Activated CD8-positive, alpha-beta memory T cell treated with anti-CD3 and anti-CD28 coated beads, Interleukin-2, amount 50 U/mL, for 48 hours (primary cell): ENCODE data around the gene ABCC9.

Source experiments
- DNase-seq: peaks from one replicate; pipeline ENCODE4 v3.0.0-alpha.2; 2020

ABCC9 gene

DNA sequence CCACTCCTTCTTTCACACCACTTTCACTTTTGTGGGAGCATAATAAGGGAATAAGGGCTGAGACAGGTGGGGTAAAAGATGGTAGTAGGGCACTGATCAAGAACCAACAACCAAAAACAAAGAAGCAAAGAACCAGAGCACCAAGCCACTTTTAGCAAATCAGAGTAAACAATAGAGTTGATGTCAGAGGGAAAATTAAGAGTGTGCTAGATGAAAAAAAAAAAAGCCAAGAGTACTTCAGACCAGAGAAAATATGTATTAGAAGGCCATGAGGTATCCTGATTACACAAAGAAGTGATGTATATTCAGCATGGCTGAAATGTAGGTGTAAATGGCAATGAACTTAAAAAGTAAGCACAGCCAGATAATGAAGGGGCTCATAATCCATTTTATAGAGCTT, 75.4 kb downstream of the ABCC9 start:
- DNase-seq, result no peak

DNA sequence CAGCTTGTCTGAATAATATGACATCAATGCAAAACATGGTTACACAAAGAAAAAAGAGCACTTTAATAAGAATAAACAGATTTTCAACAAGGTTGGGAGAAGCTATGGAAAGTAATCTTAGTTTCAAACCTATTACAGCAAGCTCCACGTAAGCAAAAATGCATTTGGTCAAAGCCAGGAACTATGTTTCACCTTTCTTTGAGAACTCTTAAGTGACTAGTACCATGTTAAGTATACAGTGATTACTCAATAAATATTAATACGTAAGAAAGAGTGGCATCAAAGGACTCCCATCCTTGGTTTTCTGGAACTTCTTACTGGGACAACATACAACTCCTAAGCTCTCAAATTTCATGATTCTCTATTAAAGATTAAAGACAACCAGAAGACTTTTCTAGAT, 80.7 kb downstream of the ABCC9 start:
- no peak for DNase-seq

DNA sequence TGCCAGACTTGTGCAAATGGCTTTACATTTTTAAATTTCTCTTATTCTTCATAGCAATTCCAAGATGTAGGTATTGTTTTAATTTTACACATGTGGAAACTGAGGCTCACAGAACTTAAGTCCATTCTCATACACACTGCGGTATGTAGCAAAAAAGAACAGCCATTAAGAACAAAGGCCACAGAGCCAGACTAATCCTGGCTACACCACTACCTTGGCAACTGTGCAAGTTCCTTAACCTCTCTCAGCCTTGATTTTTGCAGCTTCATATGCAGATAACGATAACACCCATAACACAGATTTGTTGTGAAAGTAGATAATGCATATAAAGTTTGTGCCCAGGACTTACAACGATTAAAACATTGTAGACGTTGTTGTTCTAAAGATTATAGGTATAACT, 81.1 kb downstream of the ABCC9 start:
- no peak for DNase-seq

DNA sequence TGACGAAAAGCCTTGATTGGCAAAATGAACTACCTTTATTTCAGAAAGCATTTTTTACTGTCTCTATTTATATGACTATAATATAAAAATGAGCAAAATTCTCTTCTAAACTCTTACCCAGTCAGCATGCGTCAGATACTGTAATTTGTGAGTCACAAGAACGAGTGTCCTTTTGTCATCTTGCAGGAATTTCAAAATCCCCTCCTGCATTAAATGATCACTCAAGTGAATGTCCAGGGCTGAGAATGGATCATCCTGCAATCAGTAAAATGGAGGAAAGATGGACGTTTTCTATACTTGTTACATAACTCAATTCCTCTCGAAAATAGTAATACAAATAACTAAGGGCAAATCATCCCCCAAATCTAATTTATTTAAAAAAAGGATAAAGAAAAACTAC, 89.0 kb downstream of the ABCC9 start:
- no peak for DNase-seq

DNA sequence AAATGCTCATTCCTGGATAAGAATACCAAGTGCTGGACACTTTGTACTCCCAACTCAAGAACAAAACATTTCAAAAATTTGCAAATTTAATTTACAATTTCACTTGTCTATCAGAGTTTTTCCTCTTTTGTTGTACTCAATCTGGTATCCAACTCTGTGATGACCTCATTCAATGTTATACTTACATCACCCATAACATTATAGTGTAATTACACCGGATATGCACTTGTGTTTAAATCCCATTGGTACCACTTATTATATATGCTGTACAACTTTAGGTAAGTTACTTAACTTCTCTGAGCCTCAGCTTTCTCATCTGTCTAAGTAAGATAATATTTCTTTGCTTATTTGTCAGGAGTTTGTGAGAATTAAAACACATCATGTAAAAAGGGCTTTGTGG, 90.1 kb downstream of the ABCC9 start:
- DNase-seq, result no peak

DNA sequence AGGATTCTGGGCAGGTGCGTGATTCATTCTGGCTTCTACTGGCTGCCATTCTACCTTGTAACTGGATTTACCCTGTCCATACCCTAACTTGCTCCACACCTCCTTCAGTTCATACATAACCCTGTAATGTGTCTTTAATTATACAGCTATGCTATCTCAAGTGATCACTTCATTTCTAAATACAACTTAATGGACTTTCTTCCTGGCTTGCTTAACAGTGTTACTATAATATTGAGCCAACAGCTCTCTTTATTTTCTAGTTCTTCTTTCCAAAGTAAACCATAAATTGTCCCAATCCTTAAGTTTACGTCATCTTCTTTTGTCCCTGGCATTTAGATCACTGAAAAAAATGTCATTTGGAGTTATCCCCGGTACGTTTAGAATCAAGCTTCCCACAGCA, 90.8 kb downstream of the ABCC9 start:
- no peak for DNase-seq

DNA sequence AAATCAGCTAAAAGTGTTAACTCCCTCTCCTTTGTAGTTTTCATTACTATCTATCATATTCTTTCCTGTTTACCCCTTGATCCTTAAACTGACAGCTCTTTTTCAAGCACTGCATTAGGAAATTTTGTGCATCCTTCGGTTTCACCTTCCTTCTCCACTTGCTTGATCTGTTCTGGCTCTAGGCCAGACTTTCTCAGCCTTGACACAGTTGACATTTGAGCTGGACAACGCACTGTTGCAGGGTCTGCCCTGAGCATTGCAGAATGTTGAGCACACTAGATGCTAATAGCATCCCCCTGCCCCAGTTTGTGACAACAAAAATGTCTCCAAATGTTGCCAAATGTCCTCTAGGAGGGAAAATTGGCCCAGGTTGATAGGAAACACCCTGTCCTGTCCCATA, 91.3 kb downstream of the ABCC9 start:
- no peak for DNase-seq

DNA sequence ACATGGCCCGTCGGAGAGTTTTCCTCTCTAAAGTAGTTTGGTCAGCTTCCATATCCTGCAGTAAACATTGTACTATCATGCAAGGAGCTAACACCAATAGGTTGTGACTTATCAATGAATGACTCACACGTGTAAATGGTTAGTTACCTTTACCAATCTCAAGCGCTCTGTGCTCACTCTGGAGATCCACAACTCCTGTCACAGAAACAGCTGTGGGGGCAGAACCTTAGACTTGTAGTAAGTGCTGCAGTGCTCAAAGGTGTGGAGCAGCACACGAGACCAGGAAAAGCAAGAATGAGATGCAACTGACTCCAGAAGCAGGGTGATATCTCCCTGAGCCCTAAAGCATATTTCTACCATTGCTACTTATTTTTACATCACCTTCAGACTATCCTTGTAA, 93.0 kb downstream of the ABCC9 start:
- no peak for DNase-seq

DNA sequence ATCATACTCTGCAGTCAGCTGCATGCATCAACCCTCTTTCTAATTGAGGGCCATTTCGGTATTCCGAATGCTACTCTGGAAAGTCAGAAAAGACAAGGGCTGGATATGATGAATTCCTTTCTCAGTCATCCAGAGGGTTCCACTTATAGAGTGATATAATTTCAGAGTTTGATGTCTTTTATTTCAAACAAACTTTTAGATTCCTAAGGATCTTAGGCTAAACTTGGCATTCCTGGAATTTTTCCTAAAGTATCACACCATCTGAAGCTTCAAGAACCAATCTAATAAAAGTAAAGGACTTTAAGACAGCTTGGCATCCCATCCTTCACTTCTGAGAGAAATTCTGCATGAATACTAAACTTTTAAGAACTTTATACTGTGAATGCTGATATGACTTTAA, 97.4 kb downstream of the ABCC9 start:
- DNase-seq, result no peak

DNA sequence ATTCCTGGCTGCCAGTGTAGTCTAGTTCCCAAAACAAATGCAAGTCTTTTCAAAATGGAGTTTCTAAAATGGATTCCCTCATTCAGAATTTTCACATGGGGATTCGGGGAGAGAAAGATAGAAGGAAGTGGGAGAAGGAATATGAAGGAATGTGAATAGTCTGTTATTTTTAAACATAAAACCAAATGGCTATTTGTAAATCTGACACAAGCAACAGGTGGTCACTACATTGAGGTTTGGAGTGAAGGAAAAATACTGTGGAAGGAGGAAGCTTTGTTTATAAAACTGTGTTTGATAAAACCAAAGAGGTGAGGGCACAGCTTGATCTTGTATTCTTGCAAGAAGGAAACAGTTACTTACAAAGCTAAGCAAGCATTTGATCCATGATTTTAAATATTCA, 101.5 kb downstream of the ABCC9 start:
- DNase-seq, result no peak

DNA sequence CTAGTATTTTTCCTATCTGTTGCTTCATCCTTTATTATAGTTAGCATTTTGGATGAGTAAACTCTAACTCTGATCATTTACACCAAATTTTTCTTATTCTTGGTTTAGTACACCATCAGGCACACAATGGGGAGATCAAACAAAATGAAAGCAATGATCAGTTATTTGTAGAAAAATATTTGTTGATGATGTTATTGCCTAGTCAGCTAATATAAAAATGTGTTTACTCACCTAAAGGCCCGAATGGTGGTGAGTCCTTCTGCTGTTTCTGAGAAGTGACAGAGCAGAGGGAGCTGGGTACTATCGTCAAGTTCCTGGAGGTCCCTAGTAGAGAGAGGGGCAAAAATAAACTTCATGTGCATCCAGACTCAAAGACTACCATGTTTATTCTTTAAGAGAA, 103.4 kb downstream of the ABCC9 start:
- no peak for DNase-seq

DNA sequence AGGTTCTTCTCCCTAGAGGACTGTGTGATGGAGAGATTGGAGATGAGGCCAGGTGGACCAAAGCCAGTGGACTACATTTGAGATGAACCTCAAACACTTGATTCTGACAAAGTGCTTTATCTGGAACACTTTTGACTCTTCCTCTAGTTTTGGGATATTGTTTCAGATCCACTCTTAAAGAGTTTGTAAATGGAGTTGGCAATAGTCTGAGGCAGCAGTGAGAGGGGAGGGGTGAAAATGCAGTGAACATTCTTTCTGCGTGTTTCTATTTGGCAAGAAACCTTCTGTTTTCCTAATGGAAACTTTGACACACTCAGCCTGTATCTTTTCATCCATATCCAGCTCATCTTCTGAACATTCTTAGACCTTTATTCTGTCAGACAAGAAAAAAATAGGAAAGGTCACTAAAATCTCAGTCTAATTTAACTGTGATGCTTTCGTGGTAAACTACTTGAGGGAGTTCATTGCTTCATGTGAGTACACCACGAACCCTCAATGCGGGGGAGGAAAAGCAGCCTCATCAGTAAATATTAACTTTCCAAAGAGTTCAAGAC, 109.4 kb downstream of the ABCC9 start:
- DNase-seq, result no peak

DNA sequence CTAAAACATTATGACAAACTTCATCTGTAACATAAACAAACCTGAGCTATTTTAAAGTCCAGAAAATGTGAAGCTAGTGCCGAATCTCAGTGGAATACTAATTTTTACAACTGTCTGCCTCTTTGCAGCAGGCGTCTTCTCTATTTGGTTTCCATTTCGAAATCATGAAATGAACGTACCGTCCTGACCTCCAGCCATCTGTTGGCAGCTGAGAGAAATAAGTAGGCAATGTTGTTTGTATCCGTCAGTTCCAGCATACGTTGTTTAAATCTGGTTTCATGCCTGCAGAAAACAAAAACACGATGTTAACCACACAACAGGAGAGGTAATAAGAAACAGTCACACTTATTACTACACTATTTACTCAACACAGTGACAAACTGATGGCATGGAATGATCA, 112.4 kb downstream of the ABCC9 start:
- DNase-seq, result no peak

DNA sequence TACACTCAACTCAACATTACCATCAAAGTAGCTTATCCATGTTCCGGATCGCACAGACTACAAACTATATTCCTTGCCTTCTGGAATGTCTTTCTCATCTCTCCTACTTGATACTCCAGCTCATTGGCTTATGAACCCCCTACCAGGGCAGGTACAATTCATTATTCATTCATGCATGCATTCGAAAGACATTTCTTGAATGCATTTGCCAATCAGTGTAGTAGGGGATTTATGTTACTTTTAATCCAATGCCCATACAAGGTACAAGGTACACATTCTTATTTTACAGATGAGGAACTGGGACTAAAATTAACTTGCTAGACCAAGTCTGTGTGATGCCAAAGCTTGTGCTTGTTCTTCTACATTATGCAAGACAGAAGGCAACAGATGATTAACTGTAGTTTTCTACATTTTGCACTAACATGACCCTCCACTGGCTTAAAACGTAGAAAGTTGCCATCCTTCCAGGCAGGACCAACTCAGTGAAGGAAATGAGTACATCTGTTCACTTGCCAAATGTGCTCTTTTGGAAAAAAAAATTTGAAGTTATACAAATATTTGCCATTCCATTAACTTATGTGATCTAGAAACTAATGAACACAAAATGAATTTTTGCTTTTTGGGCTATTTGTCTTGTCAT, 113.0 kb downstream of the ABCC9 start:
- no peak for DNase-seq

DNA sequence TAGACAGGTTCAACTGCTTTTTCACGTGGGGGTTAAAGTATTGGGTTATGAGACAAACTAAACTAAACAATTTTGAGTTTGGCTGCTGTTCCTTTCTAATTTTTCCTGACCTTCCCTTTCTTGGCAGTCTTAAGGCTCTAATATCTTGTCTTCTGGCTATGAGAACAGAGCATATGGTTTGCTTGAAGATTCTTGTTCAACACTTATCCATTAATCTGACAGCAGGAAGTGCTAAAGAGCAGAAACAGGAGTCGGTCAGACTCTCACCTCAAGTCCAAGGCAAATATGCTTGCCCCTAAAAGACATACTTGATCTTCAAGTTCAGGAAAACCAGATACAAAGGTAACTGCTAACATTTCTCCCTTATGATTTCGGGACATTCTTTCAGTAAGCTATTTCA, 114.1 kb downstream of the ABCC9 start:
- no peak for DNase-seq

DNA sequence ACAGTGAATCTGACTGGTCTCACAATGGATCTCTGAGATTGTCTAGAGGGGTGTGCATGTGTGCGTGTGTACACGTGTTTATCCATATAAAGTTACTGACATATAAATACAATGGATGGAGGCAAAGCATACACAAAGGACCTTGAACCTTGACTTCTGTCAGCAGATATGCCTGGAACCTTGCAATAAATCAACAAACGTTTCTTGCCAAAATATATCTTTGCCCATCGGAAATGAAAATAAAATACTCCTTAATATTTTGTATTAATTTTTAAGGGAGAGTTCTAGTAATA, 114.7 kb downstream of the ABCC9 start:
- no peak for DNase-seq

DNA sequence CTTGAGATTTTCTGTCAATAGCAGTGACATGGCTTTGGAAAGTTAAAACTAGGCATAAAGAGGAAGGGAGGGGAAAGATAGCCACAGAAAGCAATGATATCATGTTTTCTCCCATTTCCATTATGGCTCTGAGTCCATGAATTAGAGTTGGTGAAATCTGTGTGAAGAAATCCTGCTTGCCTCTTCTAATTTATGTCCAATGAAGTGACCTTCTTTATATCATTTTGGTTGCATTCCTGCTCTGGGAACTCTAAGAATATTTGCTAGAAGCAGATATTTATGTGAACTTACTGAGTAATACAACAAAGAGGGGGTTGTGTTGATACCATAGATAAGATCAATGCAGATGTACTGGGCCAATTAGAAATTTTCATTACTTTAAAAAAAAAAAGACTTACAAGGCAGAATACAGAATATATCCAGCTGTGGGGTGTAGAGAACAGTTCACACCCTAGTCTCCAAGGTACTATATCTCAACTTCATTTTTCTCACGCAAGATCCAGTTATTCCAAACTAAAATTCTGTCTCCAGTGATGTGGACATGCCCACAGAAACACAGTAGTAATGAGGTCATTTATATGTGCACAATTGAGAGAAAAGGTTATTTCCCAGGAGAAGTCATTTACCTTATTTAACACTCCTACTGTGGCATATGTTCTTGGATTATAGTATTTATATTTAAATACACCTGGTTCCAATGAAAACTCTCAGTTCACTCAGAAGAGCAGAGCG, 115.2 kb downstream of the ABCC9 start:
- DNase-seq, result no peak

DNA sequence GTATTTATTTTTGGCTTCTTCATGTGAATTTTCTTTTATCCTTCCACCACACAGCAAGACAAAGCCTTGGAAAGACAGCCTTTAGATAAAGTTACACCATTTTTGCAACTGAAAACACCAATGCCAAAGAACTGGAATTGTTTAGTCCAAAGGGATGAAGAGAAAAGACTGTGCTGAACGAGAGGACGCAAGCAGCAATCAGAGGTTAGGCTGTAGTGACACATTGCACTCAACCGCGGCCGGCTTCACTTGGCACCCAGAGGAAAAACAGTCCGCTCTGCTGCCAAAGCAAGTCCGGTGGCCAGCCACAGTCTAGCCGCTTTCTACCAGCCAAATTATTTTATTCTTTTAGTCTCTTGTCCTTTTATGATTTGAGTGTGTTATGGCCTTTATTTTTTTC, 117.6 kb downstream of the ABCC9 start:
- DNase-seq, result no peak

DNA sequence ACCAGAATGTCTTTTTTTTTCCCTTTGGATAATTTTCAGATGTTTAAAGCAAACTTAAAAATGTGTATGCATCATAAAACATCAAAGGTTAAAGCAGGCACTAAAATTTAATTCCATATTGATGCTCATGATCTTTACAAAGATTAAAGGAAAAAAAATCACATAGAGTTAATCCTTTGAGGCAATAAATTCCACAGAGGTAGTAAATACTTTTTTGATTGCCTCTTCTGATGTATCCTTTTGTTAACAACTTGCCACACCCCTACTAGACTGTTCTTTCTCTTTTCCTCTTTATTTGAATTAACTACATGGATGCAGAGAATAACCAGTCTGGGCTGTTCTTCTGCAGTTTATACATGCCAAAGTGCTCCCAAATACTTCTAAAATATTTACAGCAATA, 121.5 kb downstream of the ABCC9 start:
- no peak for DNase-seq

DNA sequence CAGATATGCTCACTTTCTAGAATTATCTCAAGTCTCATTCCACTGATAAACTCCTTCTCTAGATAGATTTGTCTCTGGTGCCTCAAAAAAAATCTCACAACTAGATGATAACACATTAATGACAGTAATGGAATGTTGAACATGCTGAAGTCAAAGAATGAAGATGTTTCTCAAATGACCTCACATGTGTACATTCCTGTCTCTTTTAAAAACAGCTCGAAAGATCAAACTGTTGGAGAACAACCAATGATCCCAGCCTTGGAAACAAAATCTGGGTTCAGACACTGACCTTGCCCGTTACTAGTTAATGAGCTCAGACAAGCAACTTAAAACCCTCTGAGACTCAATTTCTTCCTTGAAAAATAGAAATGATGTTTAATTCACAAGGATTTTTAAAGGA, 122.0 kb downstream of the ABCC9 start:
- no peak for DNase-seq

DNA sequence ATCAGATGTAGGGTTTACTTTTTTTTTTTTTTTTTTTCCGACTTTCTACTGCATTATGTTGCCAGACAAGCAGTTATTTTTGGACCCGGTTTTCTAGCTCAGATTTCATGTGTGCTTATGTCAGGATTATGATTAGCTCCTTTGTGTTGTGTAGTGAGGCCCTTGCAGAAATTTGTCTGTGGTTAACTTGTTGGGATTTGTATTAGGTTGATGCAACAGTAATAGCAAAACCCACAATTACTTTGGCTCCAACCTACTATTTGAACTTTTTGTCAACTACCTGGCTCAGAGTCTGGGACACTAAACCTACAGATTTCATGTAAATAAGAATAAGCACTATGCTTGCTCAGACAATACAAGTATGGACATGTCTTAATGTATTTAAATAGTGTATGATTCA, 122.6 kb downstream of the ABCC9 start:
- no peak for DNase-seq

DNA sequence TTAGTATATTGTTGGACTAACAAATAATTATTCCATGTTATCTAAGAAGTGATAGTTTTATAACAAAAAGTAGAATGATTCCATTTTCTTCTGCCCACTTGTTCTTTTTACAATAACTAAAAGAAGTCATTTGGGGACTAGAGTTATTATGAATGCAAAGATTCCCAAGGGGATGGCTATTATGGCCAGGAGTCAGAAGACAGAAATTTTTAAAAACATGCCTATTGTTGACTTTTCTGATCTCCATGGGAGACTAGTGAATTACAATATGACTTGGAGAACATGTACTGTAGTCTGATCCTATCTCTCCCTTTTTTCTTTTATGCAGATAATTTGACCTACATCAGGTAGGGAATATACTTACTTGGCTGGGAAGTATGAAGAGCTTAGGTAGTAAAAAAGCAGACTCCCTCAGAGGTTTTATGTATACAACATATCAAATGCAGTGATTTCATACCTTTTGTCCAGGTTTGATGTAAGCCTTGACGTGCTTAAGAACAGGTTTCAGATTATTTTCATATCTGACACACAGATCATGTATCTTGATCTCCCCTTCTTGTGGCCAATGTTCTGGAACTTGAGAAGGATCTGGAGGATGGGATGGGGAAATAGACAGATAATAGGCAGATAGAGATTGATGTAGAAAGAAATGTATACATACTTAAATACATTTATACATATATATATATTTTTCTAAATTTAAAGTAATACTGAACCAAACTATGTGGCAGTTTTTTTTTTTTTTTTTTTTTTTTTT, 125.7 kb downstream of the ABCC9 start:
- no peak for DNase-seq

DNA sequence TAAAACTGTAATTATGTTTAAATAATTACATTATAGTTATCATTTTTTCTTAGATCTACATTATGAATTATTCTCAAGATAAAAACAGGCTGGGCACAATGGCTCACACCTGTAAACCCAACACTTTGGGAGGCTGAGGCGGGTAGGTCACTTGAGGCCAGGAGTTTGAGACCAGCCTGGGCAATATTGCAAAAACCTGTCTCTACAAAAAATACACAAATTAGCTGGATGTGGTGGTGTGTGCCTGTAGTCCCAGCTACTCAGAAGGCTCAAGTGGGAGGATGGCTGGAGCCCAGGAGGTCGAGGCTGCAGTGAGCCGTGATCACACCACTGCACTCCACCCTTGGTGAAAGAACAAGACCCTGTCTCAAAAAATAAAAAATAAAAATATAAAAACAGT, 126.4 kb downstream of the ABCC9 start:
- no peak for DNase-seq

DNA sequence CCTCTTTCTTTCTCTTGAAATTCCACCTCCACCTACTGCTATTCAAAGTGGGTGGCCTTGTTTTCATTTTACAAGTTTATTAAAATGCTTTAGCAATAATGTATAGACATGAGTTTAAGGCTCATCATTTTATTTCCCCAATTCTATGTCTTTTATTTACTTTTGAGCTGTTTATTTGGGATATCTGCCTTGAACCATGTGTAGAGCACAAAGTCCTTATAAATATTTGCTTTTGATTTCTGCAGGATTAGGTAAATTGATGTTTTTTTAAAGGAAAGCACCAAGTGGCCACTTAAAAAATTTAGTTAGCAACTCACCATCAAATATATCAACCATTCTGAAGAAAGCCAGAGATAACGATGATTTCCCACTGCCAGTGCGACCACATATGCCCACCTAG, 126.9 kb downstream of the ABCC9 start:
- no peak for DNase-seq
